Common myeloid progenitor, CD34-positive (primary cell): ENCODE measurements around the gene TGFBRAP1.
"Not testable (repeated sequence)": the region's sequence is repeated elsewhere in the genome, so short reads cannot be mapped to it uniquely, and the experiment has no call there.

Source experiments
- CTCF ChIA-PET: fragments of 350-600 bp; sonication (Branson Sonifier 250); formaldehyde crosslinking; loops from one replicate; lab custom pipeline; 2021; ENCODE audit warnings: antibody characterized with exemption; lab: Charles Lee
- POLR2A ChIA-PET: fragments of 350-600 bp; sonication (Branson Sonifier 250); formaldehyde crosslinking; loops from one replicate; lab custom pipeline; 2021; ENCODE audit warnings: antibody characterized with exemption; lab: Charles Lee
- DNase-seq, 3 donors: peaks; one replicate each; pipeline versions ENCODE4 v3.0.0 to v3.0.0-alpha.2; 2013
- H3K27ac ChIP-seq, 2 experiments: 1 replicate in 1 of 2; 2 replicates in 1 of 2; pipeline ENCODE4 v1.7.0; 2013; ENCODE audit warnings: inconsistent platforms in 2 of 2, low read length in 2 of 2, mild to moderate bottlenecking in 2 of 2, low read depth in 1 of 2, moderate library complexity in 1 of 2; ENCODE audit not compliant: severe bottlenecking in 2 of 2, insufficient read depth in 1 of 2, poor library complexity in 1 of 2
- H3K27me3 ChIP-seq, 5 experiments: replicated peaks in 2 of 5; 1 replicate in 3 of 5; 2 replicates in 2 of 5; pipeline versions ENCODE4 v1.6.1 to v1.7.0; 2013; ENCODE audit warnings: low read length in 4 of 5, mild to moderate bottlenecking in 2 of 5, moderate library complexity in 2 of 5, inconsistent platforms in 1 of 5; ENCODE audit not compliant: insufficient read depth in 5 of 5, control insufficient read depth in 4 of 5
- H3K36me3 ChIP-seq, 4 experiments: 1 replicate in 2 of 4; 2 replicates in 2 of 4; pipeline versions ENCODE4 v1.6.1 to v1.7.0; 2013; ENCODE audit warnings: low read length in 3 of 4, control low read depth in 1 of 4, mild to moderate bottlenecking in 1 of 4; ENCODE audit not compliant: control insufficient read depth in 4 of 4, insufficient read depth in 4 of 4
- H3K4me1 ChIP-seq, 4 experiments: 1 replicate in 3 of 4; 2 replicates in 1 of 4; pipeline versions ENCODE4 v1.6.1 to v1.7.1; 2013; ENCODE audit warnings: low read length in 3 of 4, mild to moderate bottlenecking in 3 of 4, control low read depth in 1 of 4, inconsistent platforms in 1 of 4, moderate library complexity in 1 of 4; ENCODE audit not compliant: control insufficient read depth in 4 of 4, insufficient read depth in 4 of 4; ENCODE audit errors: control extremely low read depth in 1 of 4
- H3K4me3 ChIP-seq, 7 experiments: 1 replicate in 4 of 7; 2 replicates in 3 of 7; pipeline versions ENCODE4 v1.5.1 to v1.7.0; 2013; ENCODE audit warnings: mild to moderate bottlenecking in 7 of 7, low read length in 6 of 7, moderate library complexity in 6 of 7, inconsistent platforms in 2 of 7, low read depth in 2 of 7, control low read depth in 1 of 7; ENCODE audit not compliant: insufficient read depth in 4 of 7, control insufficient read depth in 1 of 7; ENCODE audit errors: extremely low read depth in 1 of 7
- H3K9me3 ChIP-seq, 5 experiments: 1 replicate in 4 of 5; 2 replicates in 1 of 5; pipeline versions ENCODE4 v1.6.1 to v1.7.1; 2013; ENCODE audit warnings: low read length in 4 of 5, mild to moderate bottlenecking in 2 of 5, inconsistent platforms in 1 of 5, low read depth in 1 of 5, moderate library complexity in 1 of 5; ENCODE audit not compliant: control insufficient read depth in 4 of 5, insufficient read depth in 2 of 5; ENCODE audit errors: control extremely low read depth in 1 of 5
- WGBS: methylation state at CpG from one replicate; pipeline ENCODE4 v1.1.5; 2013; ENCODE audit not compliant: insufficient coverage; 5-methylcytosine and 5-hydroxymethylcytosine counted together

TGFBRAP1 gene

DNA sequence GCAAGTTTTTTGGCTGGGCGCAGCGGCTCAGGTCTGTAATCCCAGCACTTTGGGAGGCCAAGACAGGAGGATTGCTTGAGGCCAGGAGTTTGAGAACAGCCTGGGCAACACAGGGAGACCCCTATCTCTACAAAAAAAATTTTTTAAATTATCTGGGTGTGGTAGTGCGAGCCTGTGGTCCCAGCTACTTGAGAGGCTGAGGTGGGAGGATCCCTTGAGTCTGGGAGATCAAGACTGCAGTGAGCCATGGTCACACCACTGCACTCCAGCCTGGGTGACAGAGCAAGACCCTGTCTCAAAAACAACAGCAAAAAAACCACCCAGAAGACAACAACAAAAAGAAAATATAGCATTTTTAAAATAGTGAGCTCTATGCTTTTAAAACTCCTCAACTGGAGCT is 2.3 kb downstream of the TGFBRAP1 start:
- H3K27me3 ChIP-seq, H3K9me3 ChIP-seq, POLR2A ChIA-PET, DNase-seq: not testable (repeated sequence)
- CTCF ChIA-PET: interaction anchor here (0.8 to 4.4 kb wide), 6 partner anchors 9 to 32 kb away, joined by 3 to 29 read pairs (median 10); partner anchors contain the start of gene C2orf49
- H3K4me3 ChIP-seq: peak overlapping the region in 5 of 7 experiments; percentile 75 to 85 (median 76)
- peaks cover 0 to 20% (median 5%) of the 10 kb centered on the region in 4 experiments for H3K36me3 ChIP-seq
- H3K27ac ChIP-seq: peak overlapping the region; percentile 86 to 94
- WGBS: 92% methylated on average over 2 of the region's 3 CpGs
- peaks cover 33 to 83% (median 81%) of the 10 kb centered on the region in 4 experiments for H3K4me1 ChIP-seq

DNA sequence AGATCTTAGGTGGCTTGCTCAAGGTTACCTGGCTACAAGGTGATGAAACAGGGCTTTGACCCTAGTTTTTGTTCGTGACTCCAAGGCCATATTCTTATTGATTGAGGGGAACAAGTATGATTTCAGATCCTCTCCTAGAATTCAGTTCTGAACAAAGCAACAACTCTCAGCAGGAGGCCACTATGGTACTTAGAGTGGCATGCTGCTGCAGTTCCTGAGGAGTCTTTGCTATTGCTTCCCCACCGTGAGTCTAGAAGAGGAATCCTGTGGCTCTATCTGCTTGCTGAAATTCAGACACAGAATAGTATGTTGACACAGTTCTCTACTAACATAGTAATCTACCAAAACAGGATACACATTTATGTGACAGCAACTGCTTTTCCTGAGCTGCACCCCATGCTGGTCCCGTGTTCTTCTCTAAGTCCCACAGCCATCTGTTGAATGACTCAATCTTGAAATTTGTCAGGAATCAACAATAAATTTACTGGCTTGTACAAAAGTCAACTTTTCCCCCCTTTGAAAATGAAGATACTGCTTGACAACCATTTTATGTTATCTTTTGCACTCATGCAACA is 4.1 kb downstream of the TGFBRAP1 start:
- Histone ChIP-seq H3K4me3 (peak overlapping the region in 4 of 7 experiments; percentile 32 to 57 (median 36)), H3K9me3 (no peaks in the 10 kb centered on the region), H3K4me1 (peaks cover 33 to 89% (median 80%) of the 10 kb centered on the region in 4 experiments), H3K27me3 (no peaks in the 10 kb centered on the region), H3K36me3 (peaks cover 0 to 27% (median 5%) of the 10 kb centered on the region in 4 experiments), H3K27ac (peak overlapping the region; percentile 94)
- CTCF ChIA-PET: interaction anchor here (1.3 to 2.3 kb wide), 4 partner anchors 10 to 26 kb away, joined by 3 to 17 read pairs (median 8); partner anchors contain the start of gene C2orf49
- POLR2A ChIA-PET: interaction anchor here (0.7 kb wide), 1 partner anchor 30 kb away, joined by 3 read pairs; no protein-coding TSS in a partner anchor
- peak; percentile 94 to 99 (median 98) for DNase-seq
- 0% methylated on average over 3 of the region's 3 CpGs for WGBS

DNA sequence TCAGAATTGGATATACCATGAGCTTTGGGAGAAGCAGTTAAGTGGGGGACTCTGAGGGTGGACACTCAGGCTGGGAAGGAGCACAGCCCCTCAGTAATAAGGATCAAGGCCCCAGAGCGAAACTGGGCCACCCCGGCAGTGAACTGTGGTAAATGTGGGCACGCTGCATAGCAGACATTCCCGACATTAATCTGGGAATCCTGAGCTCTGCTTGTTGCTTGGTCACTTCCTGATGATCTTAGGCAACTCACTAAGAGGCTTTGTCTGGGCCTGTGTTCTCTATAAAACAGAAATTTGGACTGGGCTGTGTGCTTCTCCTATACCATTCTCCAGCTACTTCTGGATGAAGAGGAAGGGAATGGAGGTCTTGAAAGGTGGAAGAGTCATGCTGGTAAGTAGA is 4.8 kb downstream of the TGFBRAP1 start:
- H3K36me3 ChIP-seq: peaks cover 0 to 27% (median 5%) of the 10 kb centered on the region in 4 experiments
- DNase-seq: no peak
- peak overlapping the region in 4 of 7 experiments; percentile 5 to 57 (median 27) for H3K4me3 ChIP-seq
- no peaks in the 10 kb centered on the region for H3K9me3 ChIP-seq
- H3K27ac ChIP-seq: peak overlapping the region; percentile 94
- H3K4me1 ChIP-seq: peaks cover 32 to 90% (median 75%) of the 10 kb centered on the region in 4 experiments
- H3K27me3 ChIP-seq: no peaks in the 10 kb centered on the region
- POLR2A ChIA-PET: interaction anchor here (0.6 to 1.0 kb wide), 2 partner anchors 11 to 14 kb away, joined by 3 to 4 read pairs; no protein-coding TSS in a partner anchor
- WGBS: 14% methylated on average over 4 of the region's 4 CpGs
- CTCF ChIA-PET: interaction anchor here (0.6 to 2.3 kb wide), 8 partner anchors 9 to 47 kb away, joined by 3 to 17 read pairs (median 5); partner anchors contain the start of gene C2orf49

DNA sequence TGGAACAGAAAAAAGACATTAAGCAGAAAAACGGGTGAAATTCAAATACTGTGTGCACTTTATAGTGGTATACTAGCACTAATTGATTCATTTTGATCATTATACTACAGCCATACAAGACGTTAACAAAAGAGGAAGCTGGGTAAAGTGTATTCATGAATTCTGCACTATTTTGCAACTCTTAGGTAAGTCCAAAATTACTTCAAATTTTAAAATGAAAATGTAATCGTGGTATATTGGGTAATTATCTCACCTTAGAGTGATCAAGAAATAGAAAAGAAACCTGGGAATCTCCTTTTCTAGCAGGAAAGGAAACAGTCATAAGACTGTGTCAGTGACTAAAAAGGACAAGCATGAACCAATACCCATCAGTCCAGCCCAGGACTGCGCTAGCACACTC is 5.4 kb downstream of the TGFBRAP1 start:
- DNase-seq: peak in 2 of 3 donors; percentile 64 to 75
- Histone ChIP-seq H3K27me3 (no peaks in the 10 kb centered on the region), H3K9me3 (no peaks in the 10 kb centered on the region), H3K4me3 (peak overlapping the region in 2 of 7 experiments; percentile 5 to 37), H3K27ac (peak overlapping the region; percentile 94), H3K4me1 (peaks cover 32 to 91% (median 74%) of the 10 kb centered on the region in 4 experiments), H3K36me3 (peaks cover 0 to 27% (median 5%) of the 10 kb centered on the region in 4 experiments)
- CTCF ChIA-PET: interaction anchor here (1.0 to 2.3 kb wide), 7 partner anchors 9 to 46 kb away, joined by 3 to 17 read pairs (median 7); partner anchors contain the start of gene C2orf49
- 100% methylated on average over 1 of the region's 4 CpGs for WGBS
- POLR2A ChIA-PET: interaction anchor here (1.0 to 1.4 kb wide), 2 partner anchors 14 kb away, joined by 3 read pairs; no protein-coding TSS in a partner anchor

DNA sequence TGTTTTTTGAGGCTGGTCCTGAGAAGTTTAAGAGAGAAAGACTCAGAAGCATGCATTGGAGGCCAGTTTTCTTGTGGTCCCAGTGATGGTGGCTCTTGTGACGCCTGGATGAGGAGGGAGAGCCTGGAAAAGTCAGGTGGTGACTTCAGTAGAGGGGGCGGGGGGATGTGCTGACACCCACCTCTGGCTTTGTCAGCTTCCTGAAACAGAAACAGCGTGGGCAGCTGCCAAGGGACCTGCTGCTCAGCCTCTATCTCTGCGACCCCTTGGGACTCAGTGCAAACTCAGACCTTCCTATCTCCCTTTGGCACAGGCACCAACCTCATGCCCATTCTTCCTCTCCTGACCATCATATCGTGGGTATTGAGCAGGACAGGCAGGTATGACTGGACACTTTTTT is 6.4 kb downstream of the TGFBRAP1 start:
- ChIA-PET POLR2A (interaction anchor here (1.1 to 1.4 kb wide), 2 partner anchors 9 to 13 kb away, joined by 3 to 4 read pairs; no protein-coding TSS in a partner anchor), CTCF (interaction anchor here (0.9 to 2.3 kb wide), 9 partner anchors 13 to 35 kb away, joined by 3 to 17 read pairs (median 6); no protein-coding TSS in a partner anchor)
- H3K9me3 ChIP-seq: no peaks in the 10 kb centered on the region
- WGBS: 8% methylated on average over 4 of the region's 5 CpGs
- peak overlapping the region; percentile 94 for H3K27ac ChIP-seq
- H3K27me3 ChIP-seq: no peaks in the 10 kb centered on the region
- no peak for DNase-seq
- peaks cover 3 to 28% (median 5%) of the 10 kb centered on the region in 4 experiments for H3K36me3 ChIP-seq
- H3K4me3 ChIP-seq: peak overlapping the region in 2 of 7 experiments; percentile 5 to 41
- H3K4me1 ChIP-seq: peaks cover 32 to 89% (median 70%) of the 10 kb centered on the region in 4 experiments

DNA sequence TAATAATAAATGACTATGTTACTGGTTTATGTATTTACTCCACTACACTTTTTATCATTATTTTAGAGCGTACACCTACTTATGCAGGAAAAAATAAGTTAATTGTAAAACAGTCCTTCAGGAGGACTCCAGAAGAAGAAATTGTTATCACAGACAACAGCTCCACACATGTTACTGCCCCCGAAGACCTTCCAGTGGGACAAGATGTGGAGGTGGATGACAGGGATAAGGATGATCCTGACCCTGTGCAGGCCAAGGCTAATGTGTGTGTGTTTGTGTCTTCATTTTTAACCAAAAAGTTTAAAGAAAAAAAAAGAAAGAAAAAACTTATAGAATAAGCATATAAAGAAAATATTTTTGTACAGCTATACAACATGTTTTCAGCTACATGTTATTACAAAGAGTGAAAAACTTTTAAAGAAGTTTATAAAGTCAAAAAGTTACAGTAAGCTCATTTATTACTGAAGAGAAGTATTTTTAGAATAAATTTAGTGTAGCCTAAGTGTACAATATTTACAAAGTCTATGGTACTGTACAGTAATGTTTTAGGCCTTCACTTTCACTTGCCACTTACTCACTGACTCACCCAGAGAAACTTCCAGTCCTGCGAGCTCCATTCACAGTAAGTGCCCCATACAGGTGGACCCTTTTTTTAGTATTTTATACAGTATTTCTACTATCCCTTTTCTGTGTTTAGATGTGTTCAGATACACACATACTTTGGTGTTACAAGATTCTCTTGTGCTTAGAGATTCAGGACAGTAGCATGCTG is 7.5 kb downstream of the TGFBRAP1 start:
- CTCF ChIA-PET: interaction anchor here (0.8 to 2.0 kb wide), 10 partner anchors 9 to 37 kb away, joined by 3 to 8 read pairs (median 4); no protein-coding TSS in a partner anchor
- WGBS: no CpG with 5 or more reads among the region's 3 CpGs
- Histone ChIP-seq H3K36me3 (peaks cover 3 to 34% (median 7%) of the 10 kb centered on the region in 4 experiments), H3K27me3 (no peaks in the 10 kb centered on the region), H3K27ac (peak overlapping the region; percentile 94), H3K4me3 (no peak overlapping the region), H3K4me1 (peaks cover 30 to 85% (median 61%) of the 10 kb centered on the region in 4 experiments), H3K9me3 (no peaks in the 10 kb centered on the region)
- POLR2A ChIA-PET: interaction anchor here (1.1 kb wide), 1 partner anchor 8 kb away, joined by 4 read pairs; no protein-coding TSS in a partner anchor
- DNase-seq: peak in 2 of 3 donors; percentile 44 to 59
